Activated CD8-positive, alpha-beta T cell treated with anti-CD3 and anti-CD28 coated beads for 36 hours (primary cell): ENCODE results near the gene GNA12. TPM values are rescaled to one million over a fixed set of nuclear protein-coding genes. Genes with fewer than 3 reads are reported as not detected.

ENCODE experiments used
- ATAC-seq: fragments of 200-7000 bp; cut with Tn5 transposase; one replicate; pipeline ENCODE4 v1.10.0; 2021; ENCODE audit warnings: mild to moderate bottlenecking, moderate library complexity
- CTCF ChIA-PET: fragments of 350-600 bp; sonication (Branson Sonifier 250); formaldehyde crosslinking; loops from one replicate; lab custom pipeline; 2021; ENCODE audit warnings: antibody characterized with exemption; lab: Charles Lee
- POLR2A ChIA-PET: fragments of 350-600 bp; sonication (Branson Sonifier 250); formaldehyde crosslinking; loops from one replicate; lab custom pipeline; 2021; ENCODE audit warnings: antibody characterized with exemption; lab: Charles Lee
- DNase-seq: peaks from one replicate; pipeline ENCODE4 v3.0.0-alpha.2; 2020
- H3K27ac Mint-ChIP-seq: one replicate; pipeline ENCODE4 v1.8.0; 2021; ENCODE audit warnings: mild to moderate bottlenecking, mixed read lengths
- H3K27me3 Mint-ChIP-seq: one replicate; pipeline ENCODE4 v1.8.0; 2021; ENCODE audit warnings: mixed read lengths
- H3K36me3 Mint-ChIP-seq: one replicate; pipeline ENCODE4 v1.8.0; 2021; ENCODE audit warnings: low read depth, mixed read lengths
- H3K4me1 Mint-ChIP-seq: one replicate; pipeline ENCODE4 v1.8.0; 2021; ENCODE audit warnings: low read depth, mixed read lengths
- H3K4me3 Mint-ChIP-seq: one replicate; pipeline ENCODE4 v1.8.0; 2021; ENCODE audit warnings: mild to moderate bottlenecking, moderate library complexity, mixed read lengths
- H3K9me3 Mint-ChIP-seq: one replicate; pipeline ENCODE4 v1.8.0; 2021; ENCODE audit warnings: mixed read lengths
- intact Hi-C: fragments of 100-400 bp; cut with micrococcal nuclease; formaldehyde crosslinking; loops from one replicate; pipeline ENCODE4 v1.10.0; 2022
- total RNA-seq, 2 experiments: library from RNA; stranded (reverse); gene quantifications; one replicate each; pipeline ENCODE4 v1.2.3, GENCODE V29; 2021
- TF ChIP-seq, protein P1 (sequence below): fragments of 200-600 bp; IDR thresholded peaks from one replicate; pipeline ENCODE4 v1.8.0; 2022; ENCODE audit warnings: antibody characterized with exemption, mild to moderate bottlenecking

The GNA12 gene
- total RNA-seq, 2 experiments from 2014 or later = 21.0 to 21.1 TPM

DNA sequence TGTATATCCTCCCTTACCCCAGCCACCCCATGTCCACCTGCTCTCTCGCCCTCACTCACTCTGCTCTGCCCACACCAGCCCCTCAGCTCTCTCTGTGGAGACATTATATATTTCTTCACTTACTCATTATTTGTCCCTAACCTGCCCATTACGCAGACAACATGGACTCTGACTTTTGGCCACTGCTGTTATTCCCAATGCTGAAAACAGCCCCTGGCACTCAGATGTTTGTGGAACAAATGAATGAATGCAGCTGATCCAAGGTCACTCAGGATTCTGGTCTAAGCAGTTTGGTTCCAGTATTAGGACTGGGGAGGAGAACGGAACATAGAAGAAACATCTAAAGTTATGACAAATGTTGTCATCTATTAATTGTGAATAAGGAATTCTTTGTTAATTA is 26.7 kb downstream of the GNA12 start:
- Mint-ChIP-seq H3K27ac (no peak overlapping the region), H3K4me3 (no peak overlapping the region), H3K9me3 (no peaks in the 10 kb centered on the region), H3K36me3 (peaks cover 3% of the 10 kb centered on the region), H3K4me1 (peaks cover 27% of the 10 kb centered on the region), H3K27me3 (no peaks in the 10 kb centered on the region)
- POLR2A ChIA-PET = no interaction called here
- DNase-seq = no peak
- ATAC-seq = no peak
- CTCF ChIA-PET = interaction anchor here (1.5 kb wide), 1 partner anchor 9 kb away, joined by 3 read pairs; no protein-coding TSS in a partner anchor
- TF ChIP-seq, protein P1, sequence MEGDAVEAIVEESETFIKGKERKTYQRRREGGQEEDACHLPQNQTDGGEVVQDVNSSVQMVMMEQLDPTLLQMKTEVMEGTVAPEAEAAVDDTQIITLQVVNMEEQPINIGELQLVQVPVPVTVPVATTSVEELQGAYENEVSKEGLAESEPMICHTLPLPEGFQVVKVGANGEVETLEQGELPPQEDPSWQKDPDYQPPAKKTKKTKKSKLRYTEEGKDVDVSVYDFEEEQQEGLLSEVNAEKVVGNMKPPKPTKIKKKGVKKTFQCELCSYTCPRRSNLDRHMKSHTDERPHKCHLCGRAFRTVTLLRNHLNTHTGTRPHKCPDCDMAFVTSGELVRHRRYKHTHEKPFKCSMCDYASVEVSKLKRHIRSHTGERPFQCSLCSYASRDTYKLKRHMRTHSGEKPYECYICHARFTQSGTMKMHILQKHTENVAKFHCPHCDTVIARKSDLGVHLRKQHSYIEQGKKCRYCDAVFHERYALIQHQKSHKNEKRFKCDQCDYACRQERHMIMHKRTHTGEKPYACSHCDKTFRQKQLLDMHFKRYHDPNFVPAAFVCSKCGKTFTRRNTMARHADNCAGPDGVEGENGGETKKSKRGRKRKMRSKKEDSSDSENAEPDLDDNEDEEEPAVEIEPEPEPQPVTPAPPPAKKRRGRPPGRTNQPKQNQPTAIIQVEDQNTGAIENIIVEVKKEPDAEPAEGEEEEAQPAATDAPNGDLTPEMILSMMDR = no peak
- intact Hi-C loops = no loop called here

GRCh38 chr7:2815875-2816245 is 28.2 kb downstream of the GNA12 start:
- DNase-seq (no peak), ATAC-seq (no peak)
- POLR2A ChIA-PET = no interaction called here
- CTCF ChIA-PET = no interaction called here
- peaks cover 16% of the 10 kb centered on the region for H3K4me1 Mint-ChIP-seq
- H3K27ac Mint-ChIP-seq = no peak overlapping the region
- no peaks in the 10 kb centered on the region for H3K9me3 Mint-ChIP-seq
- peaks cover 3% of the 10 kb centered on the region for H3K36me3 Mint-ChIP-seq
- H3K4me3 Mint-ChIP-seq = no peak overlapping the region
- TF ChIP-seq, protein P1 = no peak
- no peaks in the 10 kb centered on the region for H3K27me3 Mint-ChIP-seq
- intact Hi-C loops = no loop called here

DNA sequence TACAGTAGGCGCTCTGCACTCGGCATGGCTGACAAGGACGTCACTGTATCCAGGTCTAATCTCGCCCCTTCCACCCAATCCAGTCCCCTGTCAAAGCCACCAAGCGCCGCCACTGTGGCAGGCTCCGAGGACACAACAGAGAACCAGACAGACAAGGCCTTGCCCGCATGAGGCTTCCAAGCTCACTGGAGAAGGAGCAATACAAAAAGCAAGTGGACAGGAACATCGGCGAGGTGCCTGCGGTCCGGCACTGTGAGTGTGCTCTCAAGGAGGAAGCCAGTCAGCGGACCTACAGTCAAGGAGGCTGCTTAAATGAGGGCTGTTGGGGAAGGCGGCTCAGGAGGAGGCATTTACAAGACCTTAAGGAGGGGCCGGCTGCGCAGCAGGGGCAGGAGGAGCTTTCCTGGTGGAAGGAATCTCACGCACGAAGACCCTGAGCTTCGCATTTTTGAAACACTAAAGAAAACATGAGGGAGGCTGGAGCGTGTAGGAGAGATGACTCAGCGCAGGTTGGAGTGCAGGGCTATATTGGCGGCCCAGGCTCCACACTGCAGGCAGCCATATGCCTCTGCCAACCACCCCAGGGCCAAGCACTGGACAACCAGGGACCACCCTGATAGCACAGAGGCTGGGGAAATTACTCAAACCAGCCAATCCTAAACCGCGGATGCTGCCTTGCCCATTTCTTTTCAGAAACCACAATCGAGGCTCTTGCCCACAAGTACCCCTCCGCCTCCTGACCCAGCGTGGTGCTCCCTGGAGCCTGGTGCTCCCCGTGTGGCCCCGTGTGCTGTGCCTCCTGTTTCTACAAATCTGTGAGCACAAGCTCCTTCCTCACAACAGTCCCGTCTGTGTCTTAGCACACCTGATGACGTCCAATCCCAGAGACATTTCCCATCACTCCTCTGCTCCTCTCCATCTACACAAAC is 28.9 kb downstream of the GNA12 start:
- TF ChIP-seq, protein P1 = no peak
- POLR2A ChIA-PET = no interaction called here
- no peak overlapping the region for H3K27ac Mint-ChIP-seq
- ATAC-seq (no peak), DNase-seq (no peak)
- no peak overlapping the region for H3K4me3 Mint-ChIP-seq
- H3K36me3 Mint-ChIP-seq = peaks cover 3% of the 10 kb centered on the region
- peaks cover 15% of the 10 kb centered on the region for H3K4me1 Mint-ChIP-seq
- intact Hi-C loops = no loop called here
- CTCF ChIA-PET = no interaction called here
- no peaks in the 10 kb centered on the region for H3K27me3 Mint-ChIP-seq
- H3K9me3 Mint-ChIP-seq = no peaks in the 10 kb centered on the region

- Mint-ChIP-seq H3K27ac (no peak overlapping the region), H3K4me3 (no peak overlapping the region), H3K9me3 (no peaks in the 10 kb centered on the region), H3K4me1 (peaks cover 7% of the 10 kb centered on the region), H3K27me3 (no peaks in the 10 kb centered on the region), H3K36me3 (peaks cover 3% of the 10 kb centered on the region)
- ChIA-PET POLR2A (no interaction called here), CTCF (interaction anchor here (1.5 to 2.0 kb wide), 2 partner anchors 15 to 104 kb away, joined by 6 read pairs; no protein-coding TSS in a partner anchor)
- ATAC-seq (no peak), DNase-seq (no peak)
- intact Hi-C loops = no loop called here
- TF ChIP-seq, protein P1 = no peak
Measured at GRCh38 chr7:2814186-2814945, 29.7 kb downstream of the GNA12 start.
